Inferior parietal cortex (tissue), 1 donor: ENCODE measurements around the gene HDAC11.

Experiments used
- DNase-seq: peaks from one replicate; pipeline ENCODE4 v3.0.0-alpha.2; 2016; ENCODE audit errors: extremely low spot score

The HDAC11 gene

GRCh38 chr3:13522236-13522635 lies 42.1 kb downstream of the HDAC11 start:
- DNase-seq = no peak

- DNase-seq = no peak
Observed at GRCh38 chr3:13524979-13525669, 45.0 kb downstream of the HDAC11 start.

GRCh38 chr3:13525827-13526625 lies 45.9 kb downstream of the HDAC11 start:
- DNase-seq = no peak

GRCh38 chr3:13526626-13526949 lies 46.5 kb downstream of the HDAC11 start:
- no peak for DNase-seq

- no peak for DNase-seq
Observed at GRCh38 chr3:13528217-13528867, 48.2 kb downstream of the HDAC11 start.

- DNase-seq = no peak
Observed at GRCh38 chr3:13529196-13530112, 49.3 kb downstream of the HDAC11 start.

GRCh38 chr3:13530241-13531009 lies 50.3 kb downstream of the HDAC11 start:
- DNase-seq = no peak

GRCh38 chr3:13532085-13532484 lies 52.0 kb downstream of the HDAC11 start:
- no peak for DNase-seq

GRCh38 chr3:13532631-13533030 lies 52.5 kb downstream of the HDAC11 start:
- no peak for DNase-seq

- no peak for DNase-seq
Observed at GRCh38 chr3:13533885-13534301, 53.8 kb downstream of the HDAC11 start.

GRCh38 chr3:13535526-13535875 lies 55.4 kb downstream of the HDAC11 start:
- DNase-seq = no peak

- no peak for DNase-seq
Observed at GRCh38 chr3:13535905-13536304, 55.8 kb downstream of the HDAC11 start.

GRCh38 chr3:13536432-13536831 lies 56.3 kb downstream of the HDAC11 start:
- DNase-seq = no peak

- DNase-seq = no peak
Observed at GRCh38 chr3:13536832-13537231, 56.7 kb downstream of the HDAC11 start.

GRCh38 chr3:13537244-13537908 lies 57.3 kb downstream of the HDAC11 start:
- no peak for DNase-seq

GRCh38 chr3:13537909-13538296 lies 57.8 kb downstream of the HDAC11 start:
- DNase-seq = no peak

GRCh38 chr3:13538520-13539291 lies 58.6 kb downstream of the HDAC11 start:
- no peak for DNase-seq

GRCh38 chr3:13539292-13539638 lies 59.2 kb downstream of the HDAC11 start:
- no peak for DNase-seq

- no peak for DNase-seq
Observed at GRCh38 chr3:13539671-13540070, 59.6 kb downstream of the HDAC11 start.
